NCI-H2029 treated with DMSO at 0.1 percent for 48 hours (cell line): Measurements from ENCODE around the gene POTEM.
"Not testable (repeated sequence)": the region's sequence is repeated elsewhere in the genome, so short reads cannot be mapped to it uniquely, and the experiment has no call there.

Source experiments
- DNase-seq: peaks from one replicate; lab custom pipeline; 2025; lab: John Stamatoyannopoulos, UW

POTEM gene

DNA sequence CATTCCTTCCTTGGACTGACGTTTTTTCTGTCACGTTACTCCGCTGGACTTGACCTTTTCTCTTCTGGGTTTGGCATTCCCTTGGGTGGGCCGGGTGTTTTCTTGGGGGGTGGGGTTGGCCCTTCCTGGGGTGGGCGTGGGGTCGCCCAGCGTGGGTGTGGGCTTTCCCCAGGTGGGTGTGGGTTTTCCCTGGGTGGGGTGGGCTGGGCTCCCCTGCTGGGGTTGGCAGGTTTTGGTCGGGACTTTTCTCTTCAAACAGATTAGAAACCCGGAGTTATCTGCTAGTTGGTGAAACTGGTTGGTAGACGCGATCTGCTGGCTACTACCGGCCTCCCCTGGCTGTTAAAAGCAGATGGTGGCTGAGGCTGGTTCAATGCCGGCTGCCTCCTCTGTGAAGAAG lies at the start of gene POTEM:
Gene POTEM (plus strand): TSS at position 301 of the 400 bp plus-strand sequence. CDS start 52 bp downstream, at position 353.
- DNase-seq = not testable (repeated sequence)

- not testable (repeated sequence) for DNase-seq
These were observed 48.9 kb upstream of the POTEM start for GRCh38 chr14:18918345-18918744.

DNA sequence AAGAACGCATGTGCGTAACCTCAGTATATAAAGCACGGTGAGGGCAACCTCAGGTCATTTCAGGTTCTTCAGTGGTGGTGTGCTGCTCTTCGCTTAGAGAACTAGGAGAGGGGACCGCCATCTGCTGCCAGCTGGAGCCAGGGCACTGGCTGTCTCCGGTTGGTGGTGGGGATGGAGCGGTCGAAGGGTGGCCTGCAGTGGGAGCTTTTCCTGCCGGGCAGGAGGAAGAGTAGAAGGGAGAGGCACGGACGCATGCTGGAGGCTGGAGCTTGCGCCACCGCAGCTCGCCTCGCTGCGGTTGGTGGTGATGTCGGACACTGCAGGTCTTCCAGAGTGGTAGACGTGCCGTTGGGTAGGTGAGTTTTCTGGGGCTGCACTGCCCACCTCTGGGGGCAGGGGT lies 47.2 kb upstream of the POTEM start:
- DNase-seq = not testable (repeated sequence)

- not testable (repeated sequence) for DNase-seq
These were observed 46.1 kb upstream of the POTEM start for GRCh38 chr14:18921055-18921701.

- not testable (repeated sequence) for DNase-seq
These were observed 30.4 kb upstream of the POTEM start for GRCh38 chr14:18936848-18937247.

DNA sequence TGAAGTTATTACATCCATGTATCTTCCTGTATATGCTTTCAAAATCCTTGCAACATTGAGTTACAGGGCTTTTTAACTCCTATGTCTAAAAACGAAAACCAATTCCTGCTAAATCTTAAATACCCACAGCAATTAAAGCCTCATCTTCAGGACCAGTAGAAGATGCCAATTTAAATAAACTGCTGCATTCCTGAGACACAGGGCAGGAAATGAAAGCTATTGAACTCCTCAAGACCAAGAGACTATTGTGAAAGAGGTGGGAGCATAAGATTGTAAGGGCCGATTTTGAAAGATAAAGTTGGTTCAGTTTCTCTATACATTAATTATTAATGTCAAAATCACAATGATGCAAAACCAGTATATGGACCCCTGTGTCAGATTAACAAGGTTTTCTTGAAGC lies 28.5 kb upstream of the POTEM start:
- DNase-seq = not testable (repeated sequence)

DNA sequence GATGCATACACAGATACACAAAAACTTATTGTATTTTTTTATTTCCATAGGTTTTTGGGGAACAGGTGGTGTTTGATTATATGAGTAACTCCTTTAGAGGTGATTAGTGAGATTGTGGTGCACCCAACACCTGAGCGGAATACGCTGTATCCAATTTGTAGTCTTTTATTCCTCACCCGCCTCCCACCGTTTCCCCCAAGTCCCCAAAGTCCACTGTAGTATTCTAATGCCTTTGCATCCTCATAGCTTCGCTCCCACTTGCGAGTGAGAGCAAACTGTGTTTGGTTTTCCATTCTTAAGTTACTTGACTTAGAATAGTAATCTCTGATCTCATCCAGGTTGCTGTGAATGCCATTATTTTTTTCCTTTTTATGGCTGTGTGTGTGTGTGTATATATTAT lies 17.3 kb upstream of the POTEM start:
- DNase-seq = not testable (repeated sequence)

DNA sequence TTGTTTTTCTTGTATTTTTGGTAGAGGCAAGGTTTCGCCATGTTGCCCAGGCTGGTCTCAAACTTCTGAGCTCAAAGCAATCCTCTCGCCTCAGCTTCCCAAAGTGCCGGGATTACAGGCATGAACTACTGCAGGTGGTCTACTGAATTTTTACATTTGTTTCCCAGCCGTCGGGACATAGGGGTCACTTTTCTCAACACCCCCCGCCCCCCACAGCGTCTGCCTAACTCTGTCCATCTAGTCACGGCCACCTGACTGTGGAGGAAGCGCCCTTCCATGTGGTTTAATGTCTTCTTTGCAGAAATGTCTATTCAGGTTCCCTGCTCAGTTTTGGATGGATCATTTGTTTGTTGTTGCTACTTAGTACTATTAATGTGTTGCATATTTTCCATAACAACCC lies 14.1 kb upstream of the POTEM start:
- DNase-seq = not testable (repeated sequence)

GRCh38 chr14:18955816-18956215 lies 11.4 kb upstream of the POTEM start:
- not testable (repeated sequence) for DNase-seq

DNA sequence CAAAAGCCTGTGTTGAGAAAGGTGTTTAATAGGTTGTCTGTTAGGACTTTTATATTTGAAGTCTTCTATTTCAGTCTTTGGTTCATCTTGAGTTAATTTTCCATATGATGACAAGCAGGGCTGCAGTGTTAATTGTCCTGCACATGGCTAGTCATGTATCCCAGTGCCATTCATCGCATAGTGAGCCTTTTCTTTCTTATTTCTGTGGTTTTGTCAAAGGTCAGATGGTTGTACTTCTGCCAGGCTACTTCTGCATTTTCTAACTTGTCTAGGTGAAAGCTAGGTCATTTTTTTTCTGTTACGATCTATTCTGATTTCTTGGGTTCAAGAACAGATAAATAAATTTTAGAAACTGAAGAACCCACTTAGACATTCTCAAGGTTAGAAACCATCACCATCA lies 5.7 kb upstream of the POTEM start:
- not testable (repeated sequence) for DNase-seq

GRCh38 chr14:18962143-18962542 lies 5.1 kb upstream of the POTEM start:
- DNase-seq = not testable (repeated sequence)

DNA sequence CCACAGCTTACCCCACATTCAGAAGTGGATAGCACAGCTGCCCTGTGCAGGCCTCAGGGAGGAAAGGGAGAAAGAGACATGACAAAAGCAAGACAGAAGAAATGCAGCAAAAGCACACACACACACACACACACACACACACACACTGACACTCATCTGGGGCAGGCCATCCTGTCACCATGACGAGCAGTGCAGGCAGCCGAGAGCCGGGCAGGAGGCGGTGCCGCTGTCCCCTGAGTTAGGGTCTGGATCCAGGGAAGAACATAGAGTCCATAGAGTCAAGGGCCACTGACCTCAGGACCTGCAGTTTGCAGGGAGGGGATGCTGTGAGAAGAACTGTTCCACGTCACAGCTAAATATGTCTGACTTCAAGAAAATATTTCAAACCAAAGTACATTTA lies 4.0 kb upstream of the POTEM start:
- DNase-seq = not testable (repeated sequence)

DNA sequence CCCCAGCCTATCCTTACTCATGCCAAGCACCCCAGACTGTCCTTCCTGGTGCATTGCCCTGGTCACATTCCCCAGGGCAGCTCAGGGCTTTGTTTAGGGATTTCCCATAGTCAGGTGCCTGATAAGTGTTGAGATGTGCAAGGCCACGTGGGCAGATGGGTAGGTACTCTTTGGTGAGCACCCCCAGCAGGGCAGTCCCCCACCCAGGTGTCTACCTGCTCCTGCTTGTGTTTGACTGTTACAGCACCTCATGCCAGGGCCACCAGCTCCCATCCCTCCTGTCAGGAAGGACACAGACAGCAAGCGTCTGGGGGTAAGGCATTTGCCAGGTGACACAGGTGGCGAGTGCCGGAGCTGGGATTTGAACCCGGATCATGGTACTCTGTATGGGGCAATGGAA lies 2.4 kb upstream of the POTEM start:
- DNase-seq = not testable (repeated sequence)

- not testable (repeated sequence) for DNase-seq
These were observed 35.3 kb downstream of the POTEM start for GRCh38 chr14:19002566-19002965.

- DNase-seq = not testable (repeated sequence)
These were observed 39.3 kb downstream of the POTEM start for GRCh38 chr14:19006490-19006889.

GRCh38 chr14:19007678-19008077 lies 40.4 kb downstream of the POTEM start:
- not testable (repeated sequence) for DNase-seq

- DNase-seq = not testable (repeated sequence)
These were observed 43.8 kb downstream of the POTEM start for GRCh38 chr14:19011029-19011428.

DNA sequence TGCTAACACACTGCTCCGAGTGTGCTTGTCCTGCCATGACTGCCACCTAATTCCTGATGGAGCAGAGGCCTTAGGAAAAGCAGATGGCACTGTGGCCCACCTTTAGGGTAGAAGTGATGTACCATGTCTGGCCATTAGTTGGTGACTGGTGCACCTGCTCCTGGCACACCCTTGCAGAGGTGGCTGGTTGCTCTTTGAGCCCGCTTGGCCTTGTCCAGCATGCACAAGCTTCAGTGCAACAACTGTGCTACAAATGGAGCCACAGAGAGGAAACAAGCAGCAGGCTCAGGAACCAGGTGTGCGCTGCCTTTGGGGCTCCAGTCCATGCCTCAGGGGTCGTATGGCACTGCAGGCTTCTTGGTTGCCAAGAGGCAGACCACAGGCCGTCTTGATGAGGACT lies 44.5 kb downstream of the POTEM start:
- DNase-seq = not testable (repeated sequence)

DNA sequence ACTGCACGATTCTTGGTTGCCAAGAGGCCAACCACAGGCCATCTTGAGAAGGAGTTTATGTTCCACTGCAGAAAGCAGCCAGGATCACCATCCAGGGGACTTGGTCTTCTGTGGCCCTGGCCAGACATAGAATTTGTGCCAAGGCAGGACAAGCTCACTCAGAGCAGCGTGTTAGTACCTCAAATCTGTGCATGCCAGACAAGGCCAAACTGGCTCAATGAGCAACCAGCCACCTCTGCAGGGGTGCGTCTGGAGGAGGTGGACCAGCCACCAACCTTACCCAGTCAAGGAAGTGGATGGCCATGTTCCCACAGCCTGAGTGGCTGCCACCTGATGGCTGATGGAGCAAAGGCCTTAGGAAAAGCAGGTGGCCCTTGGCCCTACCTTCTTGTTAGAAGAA lies 48.0 kb downstream of the POTEM start:
- DNase-seq = not testable (repeated sequence)

DNA sequence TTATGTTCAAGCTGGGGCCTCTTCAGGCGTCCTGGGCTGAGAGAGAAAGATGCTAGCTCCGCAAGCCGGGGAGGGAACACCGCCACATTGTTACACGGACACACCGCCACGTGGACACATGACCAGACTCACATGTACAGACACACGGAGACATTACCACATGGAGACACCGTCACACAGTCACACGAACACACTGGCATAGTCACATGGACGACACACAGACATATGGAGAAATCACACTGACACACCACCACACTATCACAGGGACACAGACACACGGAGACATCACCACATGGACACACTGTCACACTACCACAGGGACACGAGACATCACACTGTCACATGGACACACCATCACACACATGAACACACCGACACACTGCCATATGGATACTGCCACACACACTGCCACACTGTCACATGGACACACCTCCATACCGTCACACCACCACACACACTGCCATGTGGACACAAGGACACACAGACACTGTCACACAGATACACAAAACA lies 57.9 kb downstream of the POTEM start:
- not testable (repeated sequence) for DNase-seq

DNA sequence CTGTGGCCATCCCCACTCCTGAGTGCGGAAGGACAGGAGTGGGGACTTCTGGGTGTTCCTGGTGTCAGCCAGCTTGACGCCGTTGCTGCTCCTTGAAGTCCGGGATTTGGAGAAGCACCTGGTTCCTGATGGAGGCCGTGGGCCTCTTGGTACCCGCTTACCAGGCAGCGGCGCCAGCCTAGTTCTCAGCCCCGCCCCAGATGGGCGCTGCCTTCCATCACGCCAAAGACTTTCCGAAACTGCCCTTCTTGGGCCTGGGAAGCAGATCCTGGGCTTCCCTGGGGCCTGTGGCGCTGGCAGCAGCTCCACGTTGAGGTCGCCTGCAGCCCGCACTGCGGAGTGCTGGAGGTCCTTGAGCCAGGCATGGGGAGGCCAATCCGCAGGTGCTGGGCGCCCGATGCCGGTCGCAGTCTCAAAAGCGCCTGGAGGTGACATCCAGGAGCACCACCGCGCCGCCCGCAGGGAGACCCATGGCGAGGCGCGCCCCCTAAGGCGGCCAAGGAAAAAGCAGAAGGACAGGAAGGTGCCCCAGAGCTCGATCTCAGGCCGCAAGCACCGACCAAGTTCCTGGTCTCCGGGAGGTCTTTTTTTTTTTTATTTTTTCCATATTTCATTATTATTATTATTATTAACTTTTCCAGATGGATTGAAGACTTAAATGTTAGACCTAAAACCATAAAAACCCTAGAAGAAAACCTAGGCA lies 59.6 kb downstream of the POTEM start:
- DNase-seq = not testable (repeated sequence)

DNA sequence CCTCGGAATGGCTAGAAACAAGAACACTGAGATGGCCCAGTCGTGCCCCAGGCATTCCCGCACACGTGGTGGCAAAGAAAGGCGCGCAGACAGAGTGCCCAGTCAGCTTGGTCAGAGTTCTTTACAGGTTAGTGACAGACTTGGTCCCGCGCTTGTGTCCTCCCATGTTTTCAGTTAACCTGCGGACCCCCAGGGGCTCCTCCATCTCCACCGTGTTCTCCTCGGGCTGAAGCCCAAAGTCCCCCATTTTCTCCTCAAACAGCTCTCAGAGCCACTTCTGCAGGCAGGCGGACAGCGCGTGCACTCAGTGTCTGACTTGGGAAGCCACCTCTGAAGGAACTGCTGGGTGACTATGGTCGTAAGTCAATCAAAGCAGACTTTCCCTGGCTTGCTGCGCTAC lies 60.7 kb downstream of the POTEM start:
- not testable (repeated sequence) for DNase-seq

GRCh38 chr14:19036811-19037382 lies 69.7 kb downstream of the POTEM start:
- DNase-seq = not testable (repeated sequence)
